ENCODE results near the gene MAX. TPM values are rescaled to one million over a fixed set of nuclear protein-coding genes. Genes with fewer than 3 reads are reported as not detected.
"Not testable (repeated sequence)": the region's sequence is repeated elsewhere in the genome, so short reads cannot be mapped to it uniquely, and the experiment has no call there.

MAX gene
- total and polyA plus RNA-seq, 2 experiments from 2014 or later, result 25.0 to 27.7 TPM

GRCh38 chr14:65095633-65096205 is 6.6 kb downstream of the MAX start:
- Histone ChIP-seq H3K79me2 (replicated peaks; ENCODE audit: insufficient read depth) (peaks cover 65% of the 10 kb centered on the region), H3K27ac (ENCODE audit: low read depth) (peak overlapping the region; percentile 20; the same call in 1 of the 2 replicates), H3K4me3 (no peak overlapping the region), H3K36me3 (ENCODE audit: insufficient read depth) (peaks cover 21% of the 10 kb centered on the region), H3K27me3 (ENCODE audit: insufficient read depth) (no peaks in the 10 kb centered on the region), H3K9me2 (ENCODE audit: insufficient read depth) (no peaks in the 10 kb centered on the region), H3K4me2 (no peak overlapping the region), H3F3A (replicated peaks; ENCODE audit: low read depth) (no peaks in the 10 kb centered on the region), H4K20me1 (replicated peaks; ENCODE audit: insufficient read depth) (peaks cover 15% of the 10 kb centered on the region), H3K4me1 (ENCODE audit: insufficient read depth) (peaks cover 3% of the 10 kb centered on the region), H2AFZ (no peak overlapping the region)
- Mint-ChIP-seq H3K27me3 (ENCODE audit: insufficient read depth, low read depth, poor library complexity) (peaks cover 2% of the 10 kb centered on the region), H3K4me1 (peaks cover 32% of the 10 kb centered on the region), H3K4me3 (no peak overlapping the region), H3K27ac (peak overlapping the region; percentile 28; the same call in 1 of the 2 replicates), H3K9me3 (no peaks in the 10 kb centered on the region), H3K36me3 (ENCODE audit: low read depth) (peaks cover 48% of the 10 kb centered on the region)
- no peak for TF ChIP-seq JUNB (IDR thresholded peaks at IDR 0.05; ENCODE audit: unreplicated experiment)
- no peak for TF ChIP-seq EZH2phosphoT487 (IDR thresholded peaks at IDR 0.05; ENCODE audit: unreplicated experiment)
- TF ChIP-seq ZNF114 (CRISPR knock-in tag; IDR thresholded peaks at IDR 0.05), result no peak
- ATAC-seq (no peak), DNase-seq (ENCODE audit: low spot score) (no peak)

GRCh38 chr14:65092349-65092748 is 10.0 kb downstream of the MAX start:
- peaks cover 18% of the 10 kb centered on the region for H3K9me3 Mint-ChIP-seq
- DNase-seq (ENCODE audit: low spot score) (no peak), ATAC-seq (no peak)
- no peak overlapping the region for H3K27ac ChIP-seq (ENCODE audit: low read depth)
- peaks cover 28% of the 10 kb centered on the region for H3K4me1 Mint-ChIP-seq
- peaks cover 63% of the 10 kb centered on the region for H3K36me3 Mint-ChIP-seq (ENCODE audit: low read depth)
- H3K36me3 ChIP-seq (ENCODE audit: insufficient read depth), result peaks cover 45% of the 10 kb centered on the region
- no peak overlapping the region for H3K4me3 Mint-ChIP-seq
- H3K27ac Mint-ChIP-seq, result no peak overlapping the region
- H3K27me3 Mint-ChIP-seq (ENCODE audit: insufficient read depth, low read depth, poor library complexity), result peaks cover 4% of the 10 kb centered on the region
- H2AFZ ChIP-seq, result no peak overlapping the region
- TF ChIP-seq EZH2 (IDR thresholded peaks at IDR 0.05; ENCODE audit: low read depth, unreplicated experiment), result no peak
- TF ChIP-seq POLR2AphosphoS5 (IDR thresholded peaks at IDR 0.05; ENCODE audit: low read depth), result no peak
- no peak for TF ChIP-seq NANOG (IDR thresholded peaks at IDR 0.05; ENCODE audit: borderline replicate concordance)
- TF ChIP-seq STAT1 (IDR thresholded peaks at IDR 0.05; ENCODE audit: unreplicated experiment), result no peak
- TF ChIP-seq ZNF462 (CRISPR knock-in tag; IDR thresholded peaks at IDR 0.05), result no peak
- peaks cover 16% of the 10 kb centered on the region for H4K20me1 ChIP-seq (replicated peaks; ENCODE audit: insufficient read depth)
- no peaks in the 10 kb centered on the region for H3F3A ChIP-seq (replicated peaks; ENCODE audit: low read depth)
- H3K4me3 ChIP-seq, result no peak overlapping the region
- no peaks in the 10 kb centered on the region for H3K27me3 ChIP-seq (ENCODE audit: insufficient read depth)
- no peaks in the 10 kb centered on the region for H3K4me1 ChIP-seq (ENCODE audit: insufficient read depth)
- peaks cover 44% of the 10 kb centered on the region for H3K79me2 ChIP-seq (replicated peaks; ENCODE audit: insufficient read depth)
- 0 out of 2 replicates have a peak, but pooled peaks cover 2% of the 10 kb centered on the region for H3K9me2 ChIP-seq (ENCODE audit: insufficient read depth)
- H3K4me2 ChIP-seq, result no peak overlapping the region

GRCh38 chr14:65087835-65088234 is 14.5 kb downstream of the MAX start:
- peaks cover 26% of the 10 kb centered on the region for H3K79me2 ChIP-seq (replicated peaks; ENCODE audit: insufficient read depth)
- H3K9me2 ChIP-seq (ENCODE audit: insufficient read depth); H4K20me1 ChIP-seq (replicated peaks; ENCODE audit: insufficient read depth); H3K27ac Mint-ChIP-seq; H3K4me1 ChIP-seq (ENCODE audit: insufficient read depth); H3K4me1 Mint-ChIP-seq; H3K27me3 ChIP-seq (ENCODE audit: insufficient read depth); H2AFZ ChIP-seq; DNase-seq (ENCODE audit: low spot score); H3K4me3 Mint-ChIP-seq; H3K4me3 ChIP-seq; H3F3A ChIP-seq (replicated peaks; ENCODE audit: low read depth); H3K27me3 Mint-ChIP-seq (ENCODE audit: insufficient read depth, low read depth, poor library complexity); ATAC-seq; H3K27ac ChIP-seq (ENCODE audit: low read depth); H3K4me2 ChIP-seq: not testable (repeated sequence)
- peaks cover 68% of the 10 kb centered on the region for H3K36me3 ChIP-seq (ENCODE audit: insufficient read depth)
- peaks cover 85% of the 10 kb centered on the region for H3K36me3 Mint-ChIP-seq (ENCODE audit: low read depth)
- peaks cover 40% of the 10 kb centered on the region for H3K9me3 Mint-ChIP-seq

All from GM23338 (cell line).